Right cardiac atrium (tissue), 5 donors: ENCODE data around the gene CCNYL1. TPM values are rescaled to one million over a fixed set of nuclear protein-coding genes. Genes with fewer than 3 reads are reported as not detected.
"Not testable (repeated sequence)": the region's sequence is repeated elsewhere in the genome, so short reads cannot be mapped to it uniquely, and the experiment has no call there.

ENCODE experiments used
- ATAC-seq, 2 donors: fragments of 200-7000 bp; cut with Tn5 transposase; one replicate each; pipeline versions ENCODE4 v1.8.0 to v1.9.1; 2020; ENCODE audit warnings: moderate library complexity in 2 of 2, mild to moderate bottlenecking in 1 of 2
- DNase-seq, 3 donors: peaks; one replicate each; pipeline ENCODE4 v3.0.0-alpha.2; 2020
- H3K27ac ChIP-seq: one replicate; pipeline ENCODE4 v1.5.1; 2013; ENCODE audit warnings: mild to moderate bottlenecking, low read length, control low read depth, moderate library complexity
- H3K27me3 ChIP-seq: one replicate; pipeline ENCODE4 v1.6.1; 2013; ENCODE audit not compliant: control insufficient read depth, insufficient read depth
- H3K4me1 ChIP-seq: one replicate; pipeline ENCODE4 v1.6.1; 2013; ENCODE audit warnings: low read length; ENCODE audit not compliant: control insufficient read depth, insufficient read depth
- H3K4me3 ChIP-seq: one replicate; pipeline ENCODE4 v1.5.1; 2013; ENCODE audit warnings: low read length, control low read depth
- H3K9me3 ChIP-seq: one replicate; pipeline ENCODE4 v1.6.1; 2013; ENCODE audit warnings: low read length; ENCODE audit not compliant: control insufficient read depth
- WGBS: extraction: QIAGEN DNeasy Blood & Tissue Kit; methylation state at CpG from one replicate; pipeline ENCODE4 v1.1.7; 2013; 5-methylcytosine and 5-hydroxymethylcytosine counted together
- intact Hi-C, 4 donors: fragments of 100-400 bp; cut with DNase I; formaldehyde crosslinking; loops; one replicate each; pipeline versions ENCODE4 v1.11.0 to v1.14.0; 2022 to 2023
- polyA plus RNA-seq: library from polyadenylated mRNA; stranded (reverse); fragments of 200-250 nt; gene quantifications from one replicate; pipeline ENCODE4 v1.2.3, GENCODE V29; 2013
- total RNA-seq, 4 donors: library from RNA; stranded (reverse); fragmentation: NEBNext Ultra II Directional; extraction: Animal tissue kit (Norgen Biotek cat#: 25700); gene quantifications; one replicate each; pipeline ENCODE4 v1.2.1, GENCODE V29; 2021
- donor health status: healthy with polysubstance abuse.
- donor health status: DM: no; HTN: yes; CAD: no.
- donor health status: DM: no; HTN: no; CAD: no.
- donor health status: DM: no; HTN: yes; CAD: no; lungs with severe emphysema.
- donor health status: DM: yes; HTN: yes; CAD: no.

The CCNYL1 gene
- total and polyA plus RNA-seq, 5 donors: 4.9 to 12.6 (median 9.0) TPM

GRCh38 chr2:207698301-207698700 is 13.1 kb upstream of the CCNYL1 start:
- Histone ChIP-seq H3K9me3 (no peaks in the 10 kb centered on the region), H3K4me1 (no peaks in the 10 kb centered on the region), H3K27me3 (no peaks in the 10 kb centered on the region), H3K27ac (no peak overlapping the region), H3K4me3 (no peak overlapping the region)
- no peak for ATAC-seq
- no peak for DNase-seq
- intact Hi-C loops: no loop called here
- WGBS: 86% methylated on average over 5 of the region's 5 CpGs

GRCh38 chr2:207704078-207704477 is 7.4 kb upstream of the CCNYL1 start:
- Histone ChIP-seq H3K27me3 (no peaks in the 10 kb centered on the region), H3K9me3 (no peaks in the 10 kb centered on the region), H3K27ac (no peak overlapping the region), H3K4me1 (no peaks in the 10 kb centered on the region), H3K4me3 (no peak overlapping the region)
- intact Hi-C loops: no loop called here
- no peak for ATAC-seq
- DNase-seq: no peak
- WGBS: 65% methylated on average over 3 of the region's 3 CpGs

- Histone ChIP-seq H3K9me3 (no peaks in the 10 kb centered on the region), H3K27me3 (no peaks in the 10 kb centered on the region), H3K4me1 (no peaks in the 10 kb centered on the region), H3K27ac (no peak overlapping the region), H3K4me3 (no peak overlapping the region)
- ATAC-seq (no peak), DNase-seq (no peak)
- intact Hi-C loops: no loop called here
Measured at GRCh38 chr2:207704671-207705070, 6.8 kb upstream of the CCNYL1 start.

- Histone ChIP-seq H3K4me1 (no peaks in the 10 kb centered on the region), H3K27me3 (no peaks in the 10 kb centered on the region), H3K9me3 (no peaks in the 10 kb centered on the region), H3K27ac (no peak overlapping the region), H3K4me3 (no peak overlapping the region)
- intact Hi-C loops: no loop called here
- DNase-seq (no peak), ATAC-seq (no peak)
- WGBS: 44% methylated on average over 4 of the region's 4 CpGs
Measured at GRCh38 chr2:207706936-207707860, 4.2 kb upstream of the CCNYL1 start.

- H3K27me3 ChIP-seq: no peaks in the 10 kb centered on the region
- H3K4me1 ChIP-seq: no peaks in the 10 kb centered on the region
- no peaks in the 10 kb centered on the region for H3K9me3 ChIP-seq
- under 1% methylated on average over 67 of the region's 67 CpGs for WGBS
- DNase-seq: peak; percentile 71 to 84 (median 80)
- H3K4me3 ChIP-seq: peak overlapping the region; percentile 43
- H3K27ac ChIP-seq: peak overlapping the region; percentile 10
- intact Hi-C loops: loop anchor here in 2 of 4 donors (5.0 to 10.0 kb wide), 2 partner anchors 85 to 87 kb away; partner anchors contain the start of gene METTL21A (in 2 of the 2)
- peak; percentile 34 to 52 for ATAC-seq
Measured at GRCh38 chr2:207711750-207712530, 500 bp downstream of the CCNYL1 start.

- DNase-seq (no peak), ATAC-seq (no peak)
- Histone ChIP-seq H3K4me3 (no peak overlapping the region), H3K27ac (no peak overlapping the region), H3K27me3 (no peaks in the 10 kb centered on the region), H3K9me3 (no peaks in the 10 kb centered on the region), H3K4me1 (no peaks in the 10 kb centered on the region)
- intact Hi-C loops: loop anchor here in 1 of 4 donors (10.0 kb wide), 1 partner anchor 91 kb away; the partner anchor contains the start of gene METTL21A
- 91% methylated on average over 5 of the region's 5 CpGs for WGBS
Measured at GRCh38 chr2:207716056-207716455, 4.6 kb downstream of the CCNYL1 start.

- Histone ChIP-seq H3K4me3 (no peak overlapping the region), H3K4me1 (no peaks in the 10 kb centered on the region), H3K27ac (no peak overlapping the region), H3K27me3 (no peaks in the 10 kb centered on the region), H3K9me3 (no peaks in the 10 kb centered on the region)
- ATAC-seq (no peak), DNase-seq (no peak)
- intact Hi-C loops: loop anchor here in 1 of 4 donors (10.0 kb wide), 1 partner anchor 94 kb away; the partner anchor contains the start of gene METTL21A
- WGBS: 75% methylated on average over 3 of the region's 3 CpGs
Measured at GRCh38 chr2:207718521-207718920, 7.1 kb downstream of the CCNYL1 start.

GRCh38 chr2:207719008-207719407 is 7.6 kb downstream of the CCNYL1 start:
- no peaks in the 10 kb centered on the region for H3K9me3 ChIP-seq
- H3K27me3 ChIP-seq: no peaks in the 10 kb centered on the region
- H3K4me3 ChIP-seq: no peak overlapping the region
- DNase-seq (no peak), ATAC-seq (no peak)
- intact Hi-C loops: loop anchor here in 1 of 4 donors (10.0 kb wide), 1 partner anchor 94 kb away; the partner anchor contains the start of gene METTL21A
- no peaks in the 10 kb centered on the region for H3K4me1 ChIP-seq
- 100% methylated on average over 1 of the region's 1 CpG for WGBS
- no peak overlapping the region for H3K27ac ChIP-seq

GRCh38 chr2:207719655-207720054 is 8.2 kb downstream of the CCNYL1 start:
- not testable (repeated sequence) for H3K9me3 ChIP-seq, H3K4me3 ChIP-seq, ATAC-seq, H3K4me1 ChIP-seq, H3K27me3 ChIP-seq, DNase-seq, H3K27ac ChIP-seq
- WGBS: 98% methylated on average over 2 of the region's 2 CpGs
- intact Hi-C loops: loop anchor here in 2 of 4 donors (10.0 kb wide), 2 partner anchors 85 to 95 kb away; partner anchors contain the start of gene METTL21A (in 1 of the 2)

GRCh38 chr2:207720517-207721187 is 9.2 kb downstream of the CCNYL1 start:
- H3K27ac ChIP-seq: no peak overlapping the region
- no peak overlapping the region for H3K4me3 ChIP-seq
- no peaks in the 10 kb centered on the region for H3K27me3 ChIP-seq
- H3K9me3 ChIP-seq: no peaks in the 10 kb centered on the region
- intact Hi-C loops: loop anchor here in 1 of 4 donors (10.0 kb wide), 1 partner anchor 86 kb away; no protein-coding TSS in a partner anchor
- ATAC-seq: no peak
- no peaks in the 10 kb centered on the region for H3K4me1 ChIP-seq
- no peak for DNase-seq
- 94% methylated on average over 6 of the region's 6 CpGs for WGBS
